Peyer's patch (tissue), 4 donors: ENCODE results near the gene SUZ12.

Experiments
- POLR2A ChIP-seq, 2 donors: fragments of 450-650 bp; IDR thresholded peaks; one replicate each; pipeline ENCODE4 v1.5.1; 2017; ENCODE audit warnings: antibody characterized with exemption in 2 of 2, mild to moderate bottlenecking in 2 of 2, moderate library complexity in 2 of 2
- TF ChIP-seq, protein P1 (sequence below), 6 experiments: fragments of 450-650 bp in 4 of 6; fragments of 200-600 bp in 2 of 6; sonication (generic) in 1 of 6; IDR thresholded peaks; one replicate each; pipeline ENCODE4 v1.5.1; 2017 to 2019; ENCODE audit warnings: antibody characterized with exemption in 6 of 6, mild to moderate bottlenecking in 3 of 6, moderate library complexity in 1 of 6

DNA sequence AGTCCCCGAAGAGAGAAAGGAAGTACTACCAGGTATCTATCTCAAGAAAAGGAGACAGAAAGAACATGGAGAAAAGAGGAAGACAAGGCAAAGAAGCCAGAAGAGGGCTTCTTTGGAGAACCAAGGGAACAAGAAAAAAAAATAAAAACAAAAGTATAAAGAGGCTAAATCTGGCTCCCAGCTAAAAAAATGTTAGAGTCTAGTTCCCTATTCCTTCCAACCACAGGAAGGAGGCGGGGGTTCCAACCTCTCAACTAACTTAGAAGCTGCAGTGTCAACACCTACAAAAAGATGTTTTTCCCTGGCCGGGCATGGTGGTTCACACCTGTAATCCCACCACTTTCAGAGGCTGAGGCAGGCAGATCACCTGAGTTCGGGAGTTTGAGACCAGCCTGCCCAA lies 48.7 kb upstream of the SUZ12 start:
- TF ChIP-seq, protein P1, sequence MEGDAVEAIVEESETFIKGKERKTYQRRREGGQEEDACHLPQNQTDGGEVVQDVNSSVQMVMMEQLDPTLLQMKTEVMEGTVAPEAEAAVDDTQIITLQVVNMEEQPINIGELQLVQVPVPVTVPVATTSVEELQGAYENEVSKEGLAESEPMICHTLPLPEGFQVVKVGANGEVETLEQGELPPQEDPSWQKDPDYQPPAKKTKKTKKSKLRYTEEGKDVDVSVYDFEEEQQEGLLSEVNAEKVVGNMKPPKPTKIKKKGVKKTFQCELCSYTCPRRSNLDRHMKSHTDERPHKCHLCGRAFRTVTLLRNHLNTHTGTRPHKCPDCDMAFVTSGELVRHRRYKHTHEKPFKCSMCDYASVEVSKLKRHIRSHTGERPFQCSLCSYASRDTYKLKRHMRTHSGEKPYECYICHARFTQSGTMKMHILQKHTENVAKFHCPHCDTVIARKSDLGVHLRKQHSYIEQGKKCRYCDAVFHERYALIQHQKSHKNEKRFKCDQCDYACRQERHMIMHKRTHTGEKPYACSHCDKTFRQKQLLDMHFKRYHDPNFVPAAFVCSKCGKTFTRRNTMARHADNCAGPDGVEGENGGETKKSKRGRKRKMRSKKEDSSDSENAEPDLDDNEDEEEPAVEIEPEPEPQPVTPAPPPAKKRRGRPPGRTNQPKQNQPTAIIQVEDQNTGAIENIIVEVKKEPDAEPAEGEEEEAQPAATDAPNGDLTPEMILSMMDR (IDR thresholded peaks at IDR 0.05): no peak
- no peak for TF ChIP-seq POLR2A (IDR thresholded peaks at IDR 0.05)
